ENCODE measurements around the gene YDJC.

YDJC gene

GRCh38 chr22:21634844-21635243 lies 5.0 kb upstream of the YDJC start:
- H3K4me3 ChIP-seq (ENCODE audit: low read length) = no peak overlapping the region
- no peak for DNase-seq (ENCODE audit: low read depth)
- TF ChIP-seq, protein P1, sequence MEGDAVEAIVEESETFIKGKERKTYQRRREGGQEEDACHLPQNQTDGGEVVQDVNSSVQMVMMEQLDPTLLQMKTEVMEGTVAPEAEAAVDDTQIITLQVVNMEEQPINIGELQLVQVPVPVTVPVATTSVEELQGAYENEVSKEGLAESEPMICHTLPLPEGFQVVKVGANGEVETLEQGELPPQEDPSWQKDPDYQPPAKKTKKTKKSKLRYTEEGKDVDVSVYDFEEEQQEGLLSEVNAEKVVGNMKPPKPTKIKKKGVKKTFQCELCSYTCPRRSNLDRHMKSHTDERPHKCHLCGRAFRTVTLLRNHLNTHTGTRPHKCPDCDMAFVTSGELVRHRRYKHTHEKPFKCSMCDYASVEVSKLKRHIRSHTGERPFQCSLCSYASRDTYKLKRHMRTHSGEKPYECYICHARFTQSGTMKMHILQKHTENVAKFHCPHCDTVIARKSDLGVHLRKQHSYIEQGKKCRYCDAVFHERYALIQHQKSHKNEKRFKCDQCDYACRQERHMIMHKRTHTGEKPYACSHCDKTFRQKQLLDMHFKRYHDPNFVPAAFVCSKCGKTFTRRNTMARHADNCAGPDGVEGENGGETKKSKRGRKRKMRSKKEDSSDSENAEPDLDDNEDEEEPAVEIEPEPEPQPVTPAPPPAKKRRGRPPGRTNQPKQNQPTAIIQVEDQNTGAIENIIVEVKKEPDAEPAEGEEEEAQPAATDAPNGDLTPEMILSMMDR (conservative IDR thresholded peaks at IDR 0.05; ENCODE audit: low read depth, low read length) = no peak

- no peak overlapping the region for H3K4me3 ChIP-seq (ENCODE audit: low read length)
- DNase-seq (ENCODE audit: low read depth) = no peak
- TF ChIP-seq, protein P1 (conservative IDR thresholded peaks at IDR 0.05; ENCODE audit: low read depth, low read length) = no peak
Measured at GRCh38 chr22:21634081-21634480, 4.3 kb upstream of the YDJC start.

DNA sequence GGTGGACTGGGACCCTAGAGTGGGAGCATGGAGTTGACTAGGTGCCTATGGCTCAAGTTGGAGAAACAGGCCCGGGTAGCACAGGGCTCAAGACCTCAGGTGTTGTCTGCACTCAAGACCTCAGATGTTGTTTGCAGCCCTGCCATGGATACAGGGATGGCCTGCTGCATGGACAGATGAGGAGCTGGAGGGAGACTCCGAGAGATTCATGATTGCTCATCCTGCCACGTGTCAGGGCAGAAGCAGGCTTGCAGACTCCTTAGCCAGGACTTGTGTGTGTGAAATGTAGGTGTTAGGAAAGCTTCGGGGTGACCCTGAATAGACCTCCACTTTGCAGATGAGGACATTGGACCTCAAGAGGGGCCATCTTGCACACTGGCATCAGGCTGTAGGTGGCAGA lies 3.7 kb upstream of the YDJC start:
- DNase-seq (ENCODE audit: low read depth) = no peak
- TF ChIP-seq, protein P1 (conservative IDR thresholded peaks at IDR 0.05; ENCODE audit: low read depth, low read length) = no peak
- H3K4me3 ChIP-seq (ENCODE audit: low read length) = no peak overlapping the region

DNA sequence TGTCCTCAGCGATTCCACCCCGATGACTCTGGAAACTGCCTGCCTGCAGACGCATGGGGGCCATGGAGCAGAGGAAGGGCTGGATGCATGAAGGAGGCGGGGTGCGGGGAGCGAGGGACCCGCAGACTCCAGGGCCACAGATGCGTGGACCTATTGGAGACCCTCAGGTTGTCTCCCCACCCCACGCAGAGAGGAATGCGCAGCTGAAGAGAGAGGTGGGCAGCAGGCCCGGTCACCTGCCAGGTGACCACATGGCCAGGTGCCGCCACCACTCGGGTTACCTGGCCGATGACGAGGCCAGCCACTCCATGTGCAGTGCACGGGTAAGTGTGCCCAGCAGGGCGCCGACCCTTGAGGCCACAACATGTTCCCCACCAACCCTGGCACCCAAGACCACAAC lies 3.1 kb upstream of the YDJC start:
- H3K4me3 ChIP-seq (ENCODE audit: low read length) = no peak overlapping the region
- DNase-seq (ENCODE audit: low read depth) = no peak
- TF ChIP-seq, protein P1 (conservative IDR thresholded peaks at IDR 0.05; ENCODE audit: low read depth, low read length) = no peak

DNA sequence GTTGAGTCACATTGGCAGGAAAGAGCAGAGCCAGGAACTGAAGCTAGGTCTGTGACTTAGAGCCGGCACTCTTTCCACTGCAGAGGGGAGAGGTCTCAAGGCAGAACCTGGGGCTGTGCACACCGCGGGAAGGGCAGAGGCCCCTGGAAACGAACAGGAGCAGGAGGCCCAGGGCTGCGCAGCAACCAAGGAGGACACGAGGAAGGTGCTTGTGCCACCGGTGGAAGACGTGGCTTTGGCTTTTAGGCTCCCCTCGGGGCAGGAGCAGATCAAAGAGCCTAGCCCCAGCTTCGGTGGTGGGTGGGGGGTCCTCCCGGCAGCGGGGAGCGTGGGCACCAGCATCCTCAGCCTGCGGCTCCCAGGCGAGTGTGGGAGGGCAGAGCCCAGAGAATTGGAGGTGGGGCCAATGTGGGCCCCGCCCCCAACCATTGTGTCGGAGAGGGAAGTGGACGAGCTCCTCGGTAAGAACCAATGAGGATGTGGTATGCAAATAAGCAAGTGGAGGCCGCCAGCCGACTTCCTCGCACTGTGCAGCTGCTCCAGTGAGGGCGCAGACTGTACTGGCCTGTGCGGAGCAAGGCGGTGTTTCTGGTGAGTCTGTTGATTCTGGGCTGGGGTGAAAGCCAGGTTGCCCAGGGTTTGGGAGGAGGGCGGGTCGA lies 2.5 kb upstream of the YDJC start, which contains the start of gene CCDC116:
Gene CCDC116, plus strand, starts transcription at position 524 of the 659 bp plus-strand sequence. CDS start 422 bp downstream, outside the sequence.
- DNase-seq (ENCODE audit: low read depth) = no peak
- TF ChIP-seq, protein P1 (conservative IDR thresholded peaks at IDR 0.05; ENCODE audit: low read depth, low read length) = no peak
- no peak within 1 kb of the TSS for H3K4me3 ChIP-seq (ENCODE audit: low read length)

GRCh38 chr22:21631025-21631424 lies 1.2 kb upstream of the YDJC start:
- H3K4me3 ChIP-seq (ENCODE audit: low read length) = no peak overlapping the region
- DNase-seq (ENCODE audit: low read depth) = no peak
- TF ChIP-seq, protein P1 (conservative IDR thresholded peaks at IDR 0.05; ENCODE audit: low read depth, low read length) = no peak

Measured in retinal pigment epithelial cell (primary cell).